Measurements from ENCODE around the gene MRPS22.
A peak's percentile ranks its signal among the peaks of the same experiment; 100 is the strongest.
"Not testable (repeated sequence)": the region's sequence is repeated elsewhere in the genome, so short reads cannot be mapped to it uniquely, and the experiment has no call there.

The MRPS22 gene

GRCh38 chr3:139312959-139313358 is 30.9 kb upstream of the MRPS22 start:
- DNase-seq: no peak

GRCh38 chr3:139313921-139314320 is 29.9 kb upstream of the MRPS22 start:
- DNase-seq: no peak

- no peak for DNase-seq
Measured at GRCh38 chr3:139317215-139317614, 26.6 kb upstream of the MRPS22 start.

GRCh38 chr3:139317660-139318430 is 26.0 kb upstream of the MRPS22 start:
- DNase-seq: peak; percentile 30

- DNase-seq: no peak
Measured at GRCh38 chr3:139318431-139318816, 25.4 kb upstream of the MRPS22 start.

- no peak for DNase-seq
Measured at GRCh38 chr3:139318826-139319225, 25.0 kb upstream of the MRPS22 start.

- peak; percentile 26 for DNase-seq
Measured at GRCh38 chr3:139319428-139320402, 24.1 kb upstream of the MRPS22 start.

GRCh38 chr3:139320551-139321309 is 23.1 kb upstream of the MRPS22 start:
- no peak for DNase-seq

- no peak for DNase-seq
Measured at GRCh38 chr3:139322346-139322745, 21.5 kb upstream of the MRPS22 start.

- DNase-seq: no peak
Measured at GRCh38 chr3:139323146-139323545, 20.7 kb upstream of the MRPS22 start.

GRCh38 chr3:139324456-139324855 is 19.4 kb upstream of the MRPS22 start:
- DNase-seq: no peak

- no peak for DNase-seq
Measured at GRCh38 chr3:139325551-139325950, 18.3 kb upstream of the MRPS22 start.

- no peak for DNase-seq
Measured at GRCh38 chr3:139326131-139326530, 17.7 kb upstream of the MRPS22 start.

- DNase-seq: no peak
Measured at GRCh38 chr3:139326707-139327106, 17.1 kb upstream of the MRPS22 start.

GRCh38 chr3:139327231-139327630 is 16.6 kb upstream of the MRPS22 start:
- DNase-seq: no peak

- DNase-seq: no peak
Measured at GRCh38 chr3:139327861-139328260, 16.0 kb upstream of the MRPS22 start.

GRCh38 chr3:139328356-139328755 is 15.5 kb upstream of the MRPS22 start:
- DNase-seq: no peak

- DNase-seq: peak; percentile 91
Measured at GRCh38 chr3:139329364-139329850, 14.4 kb upstream of the MRPS22 start.

- no peak for DNase-seq
Measured at GRCh38 chr3:139332092-139332491, 11.7 kb upstream of the MRPS22 start.

GRCh38 chr3:139334675-139335074 is 9.1 kb upstream of the MRPS22 start:
- DNase-seq: not testable (repeated sequence)

- DNase-seq: no peak
Measured at GRCh38 chr3:139338405-139338804, 5.4 kb upstream of the MRPS22 start.

GRCh38 chr3:139339219-139339906 is 4.5 kb upstream of the MRPS22 start:
- no peak for DNase-seq

Measured in retina (tissue), 1 donor.